K562 (cell line): Measurements from ENCODE around the gene DHRS13. TPM values are rescaled to one million over a fixed set of nuclear protein-coding genes. Genes with fewer than 3 reads are reported as not detected.

ENCODE experiments used
- HIVEP1 ChIP-seq: fragments of 250-450 bp; sonication (Bioruptor Pico); IDR thresholded peaks from 2 replicates; pipeline ENCODE4 v1.4.0; 2020; ENCODE audit warnings: mild to moderate bottlenecking
- KDM5B ChIP-seq: fragments of 200-600 bp; sonication (generic); IDR thresholded peaks from 2 replicates; pipeline ENCODE4 v1.6.1; 2012; ENCODE audit warnings: low read depth, mild to moderate bottlenecking, moderate library complexity, low read length, control low read depth, inconsistent platforms; ENCODE audit not compliant: insufficient replicate concordance
- LARP7 ChIP-seq: fragments of 450-650 bp; IDR thresholded peaks from 2 replicates; pipeline ENCODE4 v1.6.1; 2016
- MAFG ChIP-seq: fragments of 450-650 bp; conservative IDR thresholded peaks from 2 replicates; pipeline ENCODE4 v1.6.1; 2016; ENCODE audit warnings: missing genetic modification characterization, missing compliant biosample characterization
- NCOA4 ChIP-seq: fragments of 450-650 bp; IDR thresholded peaks from 2 replicates; pipeline ENCODE4 v1.6.1; 2018; ENCODE audit warnings: mild to moderate bottlenecking; ENCODE audit not compliant: partially characterized antibody
- PHF8 ChIP-seq: fragments of 200-600 bp; sonication (generic); IDR thresholded peaks from 2 replicates; pipeline ENCODE4 v1.6.1; 2012; ENCODE audit warnings: mixed run types, mild to moderate bottlenecking, inconsistent platforms, low read length, moderate library complexity, borderline replicate concordance
- TAF1 ChIP-seq: IDR thresholded peaks from 2 replicates; pipeline ENCODE4 v1.6.1; 2011; ENCODE audit warnings: mild to moderate bottlenecking, low read length, moderate library complexity; ENCODE audit not compliant: insufficient read depth, control insufficient read depth, severe bottlenecking; ENCODE audit errors: extremely low read depth
- TFAM ChIP-seq: fragments of 250-450 bp; sonication (Bioruptor Pico); conservative IDR thresholded peaks from 2 replicates; pipeline ENCODE4 v1.5.0; 2021; ENCODE audit warnings: mild to moderate bottlenecking, moderate library complexity
- YBX1 ChIP-seq: fragments of 450-650 bp; IDR thresholded peaks from 2 replicates; pipeline ENCODE4 v1.7.1; 2016; ENCODE audit warnings: mild to moderate bottlenecking
- ZNF316 ChIP-seq: fragments of 450-650 bp; IDR thresholded peaks from 2 replicates; pipeline ENCODE4 v1.6.1; 2016
- ZNF76 ChIP-seq: fragments of 250-450 bp; sonication (Bioruptor Pico); IDR thresholded peaks from 2 replicates; pipeline ENCODE4 v1.4.0; 2020; ENCODE audit warnings: mild to moderate bottlenecking, moderate library complexity, borderline replicate concordance
- ZSCAN32 ChIP-seq: fragments of 450-650 bp; formaldehyde crosslinking; IDR thresholded peaks from 2 replicates; pipeline ENCODE4 v1.4.0; 2020; ENCODE audit warnings: mild to moderate bottlenecking, moderate library complexity
- polyA plus RNA-seq, 8 experiments: library from polyadenylated mRNA; depleted of rRNA in 4 of 8; stranded (reverse) in 5 of 8; unstranded in 3 of 8; fragments of >200 nt; fragmentation: Nextera tagmentation in 2 of 8; fragmentation: Illumina TruSeq in 1 of 8; extraction: Ambion mirVana in 2 of 8; extraction: Trizol in 1 of 8; gene quantifications; 2 replicates each; pipeline versions ENCODE4 v1.2.1 to v1.2.3, GENCODE V29; 2011 to 2014; ENCODE audit warnings: inconsistent platforms in 1 of 8, missing spikeins in 1 of 8
- total RNA-seq, 7 experiments: library from RNA; depleted of rRNA in 6 of 7; stranded (reverse); fragments of >200 nt in 6 of 7; fragmentation: Illumina TruSeq in 2 of 7; extraction: Trizol in 2 of 7; gene quantifications; 2 replicates each; pipeline versions ENCODE4 v1.2.1 to v1.2.3, GENCODE V29; 2011 to 2021; ENCODE audit warnings: low replicate concordance in 1 of 7
- TF ChIP-seq, protein P1 (sequence below), 2 experiments: fragments of 250-450 bp in 1 of 2; fragments of 450-650 bp in 1 of 2; sonication (Bioruptor Pico) in 1 of 2; IDR thresholded peaks; 2 replicates each; pipeline versions ENCODE4 v1.6.1 to v1.8.0; 2016 to 2021; ENCODE audit warnings: mild to moderate bottlenecking in 2 of 2, moderate library complexity in 2 of 2, missing compliant biosample characterization in 1 of 2, missing genetic modification characterization in 1 of 2
- TF ChIP-seq, protein P2 (sequence below): sonication (generic); formaldehyde crosslinking; IDR thresholded peaks from 2 replicates; pipeline ENCODE4 v1.8.1; 2023; ENCODE audit warnings: mild to moderate bottlenecking, missing genetic modification reagents, moderate library complexity
- TF ChIP-seq, protein P3 (sequence below): fragments of 250-450 bp; sonication (Bioruptor Pico); IDR thresholded peaks from 2 replicates; pipeline ENCODE4 v1.5.0; 2022; ENCODE audit warnings: mild to moderate bottlenecking
- TF ChIP-seq, protein P4 (sequence below), 2 experiments: IDR thresholded peaks; 2 replicates each; pipeline ENCODE4 v1.6.1; 2011; ENCODE audit warnings: borderline replicate concordance in 1 of 2, control low read depth in 1 of 2, low read depth in 1 of 2, low read length in 1 of 2, mild to moderate bottlenecking in 1 of 2, mixed read lengths in 1 of 2, moderate library complexity in 1 of 2; ENCODE audit not compliant: insufficient read depth in 1 of 2, insufficient read length in 1 of 2, poor library complexity in 1 of 2, severe bottlenecking in 1 of 2; ENCODE audit errors: extremely low read depth in 1 of 2
- TF ChIP-seq, protein P5 (sequence below), 2 experiments: IDR thresholded peaks; 2 replicates each; pipeline ENCODE4 v1.6.1; 2012; ENCODE audit warnings: improper control_type of control experiment in 2 of 2, low read depth in 2 of 2, low read length in 2 of 2, borderline replicate concordance in 1 of 2
- TF ChIP-seq, protein P6 (sequence below): fragments of 450-650 bp; IDR thresholded peaks from 2 replicates; pipeline ENCODE4 v1.6.1; 2016; ENCODE audit warnings: low read depth, mild to moderate bottlenecking, moderate library complexity

The DHRS13 gene
- total and polyA plus RNA-seq, 9 of the 15 experiments (the other 6 are each of a cell fraction or from before 2014, with no cell fraction given) = 0.32 to 52.3 (median 34.3) TPM; not detected in 1

DNA sequence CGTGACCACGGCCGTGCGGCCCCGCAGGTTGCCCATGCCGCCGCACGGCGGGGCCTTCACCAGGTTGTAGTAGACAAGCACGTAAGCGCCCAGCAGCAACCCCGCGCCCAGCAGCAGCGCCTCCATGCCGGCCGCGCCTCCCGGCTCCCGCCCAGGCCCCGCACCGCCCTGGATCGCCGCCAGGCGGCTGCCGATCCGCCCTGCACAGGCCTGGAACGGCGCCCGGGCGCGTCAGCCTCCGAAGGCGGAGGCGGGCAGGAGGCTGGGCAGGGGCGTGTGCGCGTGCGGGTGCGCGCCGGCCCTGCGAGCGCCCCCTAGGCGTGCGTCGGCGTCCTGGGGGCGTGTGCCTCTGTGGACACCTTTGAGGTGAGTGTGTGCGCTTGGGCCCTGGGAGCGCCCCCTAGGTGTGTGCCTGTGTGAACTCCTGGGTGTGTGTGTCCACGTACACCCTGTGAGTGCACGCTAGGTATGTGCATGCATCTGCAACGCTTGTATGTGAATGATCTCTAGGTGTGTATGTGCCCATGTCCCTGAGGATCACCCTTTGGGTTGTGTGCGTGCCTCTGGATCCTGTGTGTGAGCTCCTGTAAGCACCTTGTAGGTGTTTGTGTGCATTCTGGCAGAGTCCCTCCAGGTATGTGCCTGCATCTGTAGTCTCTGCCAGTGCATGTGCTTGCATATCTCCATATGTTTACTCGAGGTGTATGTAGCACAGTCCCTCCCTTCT, at the start of gene DHRS13 (continued):
- TF ChIP-seq KDM5B (peak; percentile 49), MAFG (no peak), ZNF316 (no peak), LARP7 (no peak), PHF8 (peak; percentile 74; the same call in 1 of the 2 replicates), ZNF76 (CRISPR knock-in tag) (peak; percentile 66; the same call in 1 of the 2 replicates), TAF1 (peak; percentile 76), YBX1 (no peak), NCOA4 (no peak), HIVEP1 (CRISPR knock-in tag) (no peak), ZSCAN32 (CRISPR knock-in tag) (no peak), TFAM (CRISPR knock-in tag) (no peak)
- TF ChIP-seq, protein P1, sequence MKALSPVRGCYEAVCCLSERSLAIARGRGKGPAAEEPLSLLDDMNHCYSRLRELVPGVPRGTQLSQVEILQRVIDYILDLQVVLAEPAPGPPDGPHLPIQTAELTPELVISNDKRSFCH (CRISPR knock-in tag; IDR thresholded peaks at IDR 0.05) = no peak
- TF ChIP-seq, protein P1 (tag; IDR thresholded peaks at IDR 0.05) = peak; percentile 82
- TF ChIP-seq, protein P2, sequence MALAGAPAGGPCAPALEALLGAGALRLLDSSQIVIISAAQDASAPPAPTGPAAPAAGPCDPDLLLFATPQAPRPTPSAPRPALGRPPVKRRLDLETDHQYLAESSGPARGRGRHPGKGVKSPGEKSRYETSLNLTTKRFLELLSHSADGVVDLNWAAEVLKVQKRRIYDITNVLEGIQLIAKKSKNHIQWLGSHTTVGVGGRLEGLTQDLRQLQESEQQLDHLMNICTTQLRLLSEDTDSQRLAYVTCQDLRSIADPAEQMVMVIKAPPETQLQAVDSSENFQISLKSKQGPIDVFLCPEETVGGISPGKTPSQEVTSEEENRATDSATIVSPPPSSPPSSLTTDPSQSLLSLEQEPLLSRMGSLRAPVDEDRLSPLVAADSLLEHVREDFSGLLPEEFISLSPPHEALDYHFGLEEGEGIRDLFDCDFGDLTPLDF (CRISPR knock-in tag) = peak; percentile 89
- TF ChIP-seq, protein P3, sequence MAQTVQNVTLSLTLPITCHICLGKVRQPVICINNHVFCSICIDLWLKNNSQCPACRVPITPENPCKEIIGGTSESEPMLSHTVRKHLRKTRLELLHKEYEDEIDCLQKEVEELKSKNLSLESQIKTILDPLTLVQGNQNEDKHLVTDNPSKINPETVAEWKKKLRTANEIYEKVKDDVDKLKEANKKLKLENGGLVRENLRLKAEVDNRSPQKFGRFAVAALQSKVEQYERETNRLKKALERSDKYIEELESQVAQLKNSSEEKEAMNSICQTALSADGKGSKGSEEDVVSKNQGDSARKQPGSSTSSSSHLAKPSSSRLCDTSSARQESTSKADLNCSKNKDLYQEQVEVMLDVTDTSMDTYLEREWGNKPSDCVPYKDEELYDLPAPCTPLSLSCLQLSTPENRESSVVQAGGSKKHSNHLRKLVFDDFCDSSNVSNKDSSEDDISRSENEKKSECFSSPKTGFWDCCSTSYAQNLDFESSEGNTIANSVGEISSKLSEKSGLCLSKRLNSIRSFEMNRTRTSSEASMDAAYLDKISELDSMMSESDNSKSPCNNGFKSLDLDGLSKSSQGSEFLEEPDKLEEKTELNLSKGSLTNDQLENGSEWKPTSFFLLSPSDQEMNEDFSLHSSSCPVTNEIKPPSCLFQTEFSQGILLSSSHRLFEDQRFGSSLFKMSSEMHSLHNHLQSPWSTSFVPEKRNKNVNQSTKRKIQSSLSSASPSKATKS = no peak
- TF ChIP-seq, protein P4, sequence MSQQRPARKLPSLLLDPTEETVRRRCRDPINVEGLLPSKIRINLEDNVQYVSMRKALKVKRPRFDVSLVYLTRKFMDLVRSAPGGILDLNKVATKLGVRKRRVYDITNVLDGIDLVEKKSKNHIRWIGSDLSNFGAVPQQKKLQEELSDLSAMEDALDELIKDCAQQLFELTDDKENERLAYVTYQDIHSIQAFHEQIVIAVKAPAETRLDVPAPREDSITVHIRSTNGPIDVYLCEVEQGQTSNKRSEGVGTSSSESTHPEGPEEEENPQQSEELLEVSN (IDR thresholded peaks at IDR 0.05; ENCODE audit: borderline replicate concordance in 1 of 2, extremely low read depth in 1 of 2, insufficient read depth in 1 of 2, insufficient read length in 1 of 2, low read depth in 1 of 2, low read length in 1 of 2, poor library complexity in 1 of 2, severe bottlenecking in 1 of 2) = peak; percentile 83 to 84
- TF ChIP-seq, protein P5, sequence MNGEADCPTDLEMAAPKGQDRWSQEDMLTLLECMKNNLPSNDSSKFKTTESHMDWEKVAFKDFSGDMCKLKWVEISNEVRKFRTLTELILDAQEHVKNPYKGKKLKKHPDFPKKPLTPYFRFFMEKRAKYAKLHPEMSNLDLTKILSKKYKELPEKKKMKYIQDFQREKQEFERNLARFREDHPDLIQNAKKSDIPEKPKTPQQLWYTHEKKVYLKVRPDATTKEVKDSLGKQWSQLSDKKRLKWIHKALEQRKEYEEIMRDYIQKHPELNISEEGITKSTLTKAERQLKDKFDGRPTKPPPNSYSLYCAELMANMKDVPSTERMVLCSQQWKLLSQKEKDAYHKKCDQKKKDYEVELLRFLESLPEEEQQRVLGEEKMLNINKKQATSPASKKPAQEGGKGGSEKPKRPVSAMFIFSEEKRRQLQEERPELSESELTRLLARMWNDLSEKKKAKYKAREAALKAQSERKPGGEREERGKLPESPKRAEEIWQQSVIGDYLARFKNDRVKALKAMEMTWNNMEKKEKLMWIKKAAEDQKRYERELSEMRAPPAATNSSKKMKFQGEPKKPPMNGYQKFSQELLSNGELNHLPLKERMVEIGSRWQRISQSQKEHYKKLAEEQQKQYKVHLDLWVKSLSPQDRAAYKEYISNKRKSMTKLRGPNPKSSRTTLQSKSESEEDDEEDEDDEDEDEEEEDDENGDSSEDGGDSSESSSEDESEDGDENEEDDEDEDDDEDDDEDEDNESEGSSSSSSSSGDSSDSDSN (IDR thresholded peaks at IDR 0.05; ENCODE audit: borderline replicate concordance in 1 of 2, low read depth in 2 of 2, low read length in 2 of 2) = peak; percentile 77 to 98; a peak in 3 of 4 replicates
- TF ChIP-seq, protein P6, sequence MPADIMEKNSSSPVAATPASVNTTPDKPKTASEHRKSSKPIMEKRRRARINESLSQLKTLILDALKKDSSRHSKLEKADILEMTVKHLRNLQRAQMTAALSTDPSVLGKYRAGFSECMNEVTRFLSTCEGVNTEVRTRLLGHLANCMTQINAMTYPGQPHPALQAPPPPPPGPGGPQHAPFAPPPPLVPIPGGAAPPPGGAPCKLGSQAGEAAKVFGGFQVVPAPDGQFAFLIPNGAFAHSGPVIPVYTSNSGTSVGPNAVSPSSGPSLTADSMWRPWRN = 0 out of 2 replicates have a peak, but pooled peaks have one; percentile 4
